Activated CD8-positive, alpha-beta memory T cell treated with anti-CD3 and anti-CD28 coated beads, Interleukin-2, amount 50 U/mL, for 24 hours (primary cell): ENCODE data around the gene PLPP1.

Experiments
- DNase-seq: peaks from one replicate; pipeline ENCODE4 v3.0.0-alpha.2; 2020; ENCODE audit errors: extremely low read depth

The PLPP1 gene

DNA sequence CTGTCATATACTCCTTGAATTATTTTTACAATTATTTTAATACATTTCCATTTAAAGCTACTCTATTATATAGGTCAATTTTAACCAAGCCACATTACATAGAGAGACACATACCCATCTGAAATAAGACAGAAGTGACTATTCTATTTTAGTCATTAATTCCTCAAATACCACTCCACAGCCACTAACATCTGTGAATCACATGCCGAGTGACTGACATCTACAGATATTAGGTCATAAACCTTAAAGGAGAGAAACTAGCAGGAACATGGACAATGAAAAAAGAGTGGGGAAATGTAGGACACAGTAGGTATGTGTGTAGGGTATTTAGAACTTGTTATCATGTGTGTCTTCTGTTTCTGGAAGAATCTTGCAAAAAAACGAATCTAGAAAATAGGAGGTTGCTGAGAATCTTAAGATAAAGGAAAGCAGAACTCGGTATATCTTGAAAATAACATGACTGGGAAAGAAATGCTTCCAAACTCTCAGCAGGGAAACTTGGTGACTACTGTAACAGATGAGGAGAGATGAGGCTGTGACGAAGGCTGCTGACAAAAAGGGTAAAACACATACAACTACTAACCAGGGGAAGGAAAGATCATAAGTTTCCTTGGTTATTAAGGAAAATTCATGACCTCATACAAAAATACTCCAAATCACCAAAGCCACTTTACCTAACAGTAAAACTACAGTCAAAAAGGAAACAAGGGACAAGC, 84.6 kb downstream of the PLPP1 start:
- DNase-seq = no peak

DNA sequence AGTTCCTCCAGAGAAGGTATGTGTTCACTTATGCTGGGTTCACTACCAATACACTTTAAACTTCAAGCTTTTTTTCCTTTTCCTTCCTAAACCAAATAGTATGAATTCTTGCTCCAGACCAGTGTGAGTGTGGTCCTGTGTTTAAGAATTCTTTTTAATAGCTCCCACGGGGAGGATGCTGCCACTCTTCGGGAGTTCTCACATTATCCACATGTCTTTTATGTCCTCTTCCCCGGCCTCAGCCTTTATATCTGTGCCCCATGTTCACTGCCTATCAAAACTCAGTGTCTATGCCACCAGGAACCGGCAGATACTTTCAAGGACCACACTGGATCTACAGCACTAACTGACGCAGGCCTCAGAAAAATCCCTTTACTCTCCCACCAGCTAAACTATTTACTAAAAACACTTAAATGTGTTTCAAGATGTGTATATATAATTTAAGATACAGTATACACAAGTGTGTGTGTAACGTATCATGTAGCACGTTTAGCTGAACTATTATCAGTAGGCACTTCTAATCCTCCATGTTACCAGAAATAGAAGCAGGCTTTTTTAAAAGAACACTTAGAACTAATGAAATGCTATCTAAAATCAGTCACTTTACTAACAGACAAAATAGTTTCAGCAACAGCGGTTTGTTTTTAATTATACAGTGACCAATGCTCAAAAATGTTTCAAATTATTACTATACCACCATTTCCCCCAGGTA, 88.0 kb downstream of the PLPP1 start:
- no peak for DNase-seq

DNA sequence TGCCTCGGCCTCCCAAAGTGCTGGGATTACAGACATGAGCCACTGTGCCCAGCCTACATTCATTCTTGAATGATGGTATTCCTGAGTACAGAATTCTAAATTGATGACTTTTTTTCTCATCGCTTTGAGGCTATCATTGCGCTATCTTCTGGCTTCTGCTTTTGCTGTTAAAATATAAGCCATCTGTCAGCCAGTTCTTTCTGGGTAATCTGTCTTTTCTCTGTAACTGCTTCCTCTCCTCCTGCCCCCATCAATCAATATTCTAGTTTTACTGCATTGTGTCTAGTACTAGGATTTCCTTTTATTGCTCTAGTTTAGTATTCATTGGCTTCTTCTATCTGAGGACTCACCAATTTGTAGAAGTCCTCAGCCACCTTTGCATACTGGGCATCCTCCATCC, 89.0 kb downstream of the PLPP1 start:
- DNase-seq = no peak

DNA sequence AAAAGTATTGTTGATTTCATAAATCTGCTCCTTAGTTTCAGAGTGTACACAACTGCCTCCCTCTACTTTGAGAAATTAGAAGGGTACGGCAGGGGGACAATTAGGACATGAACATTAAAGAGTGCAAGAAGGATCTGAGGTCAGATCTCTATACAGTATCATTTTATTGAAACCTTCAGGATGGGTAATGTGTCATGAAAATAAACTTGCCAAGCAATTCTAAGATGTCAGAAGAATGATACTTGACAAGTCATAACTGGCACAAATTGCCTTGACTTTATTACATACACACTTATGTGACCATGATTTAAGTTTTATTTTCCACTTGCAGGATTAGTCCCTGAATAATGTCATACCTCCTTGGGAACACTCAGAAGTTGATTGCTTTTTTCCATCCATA, 92.8 kb downstream of the PLPP1 start:
- no peak for DNase-seq

DNA sequence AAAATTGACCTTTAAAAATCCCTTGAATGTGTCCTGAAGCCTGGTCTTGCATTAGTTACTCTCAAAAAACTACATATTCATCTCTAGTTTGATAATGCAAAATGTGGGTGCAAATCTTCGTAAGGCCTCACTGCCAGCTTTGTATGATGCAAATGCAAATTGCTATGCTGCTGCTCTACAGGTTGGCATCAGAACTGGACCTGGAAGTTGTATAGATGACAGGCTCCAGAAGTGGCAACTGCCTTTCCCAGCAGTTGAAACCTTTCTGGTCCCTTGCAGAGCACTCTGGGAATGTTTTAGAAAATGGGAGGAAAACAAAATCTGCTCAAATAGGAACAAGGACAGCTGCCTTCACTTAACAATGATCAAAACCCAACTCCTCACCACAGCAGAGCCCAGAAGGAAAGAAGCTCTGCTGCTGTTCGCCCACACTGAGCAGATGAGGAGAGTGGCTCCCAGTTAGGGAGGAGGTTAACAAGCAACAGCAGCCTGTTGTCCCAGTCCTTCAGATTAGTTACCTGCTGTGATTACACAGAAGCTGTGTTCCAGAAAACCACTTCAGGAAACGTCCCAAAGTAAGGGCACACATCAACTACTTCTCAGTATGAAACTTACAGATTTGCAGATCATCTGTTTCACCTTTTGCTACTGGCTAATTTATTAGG, 93.5 kb downstream of the PLPP1 start:
- DNase-seq = no peak

DNA sequence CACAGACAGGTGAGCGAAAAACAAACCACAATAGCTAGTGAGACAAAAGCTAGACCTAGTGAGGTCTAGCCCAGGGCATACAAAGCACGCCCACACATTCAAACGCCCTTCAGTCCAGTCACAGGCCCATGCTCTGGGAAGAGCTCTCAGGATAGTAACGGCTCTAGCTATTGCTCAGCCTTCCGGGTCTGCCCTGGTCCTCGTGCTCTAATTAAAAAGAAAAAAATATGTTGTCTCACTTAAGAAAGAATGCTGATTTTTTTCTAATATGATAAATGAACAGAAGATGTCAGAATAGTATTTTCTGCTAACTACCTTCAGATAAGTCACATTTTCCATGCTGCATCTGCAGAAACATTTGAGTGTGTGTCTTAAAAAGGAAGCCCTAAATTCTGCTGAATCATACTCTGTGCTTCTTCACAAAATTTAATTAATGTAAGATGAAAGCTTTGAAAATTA, 94.5 kb downstream of the PLPP1 start:
- no peak for DNase-seq

DNA sequence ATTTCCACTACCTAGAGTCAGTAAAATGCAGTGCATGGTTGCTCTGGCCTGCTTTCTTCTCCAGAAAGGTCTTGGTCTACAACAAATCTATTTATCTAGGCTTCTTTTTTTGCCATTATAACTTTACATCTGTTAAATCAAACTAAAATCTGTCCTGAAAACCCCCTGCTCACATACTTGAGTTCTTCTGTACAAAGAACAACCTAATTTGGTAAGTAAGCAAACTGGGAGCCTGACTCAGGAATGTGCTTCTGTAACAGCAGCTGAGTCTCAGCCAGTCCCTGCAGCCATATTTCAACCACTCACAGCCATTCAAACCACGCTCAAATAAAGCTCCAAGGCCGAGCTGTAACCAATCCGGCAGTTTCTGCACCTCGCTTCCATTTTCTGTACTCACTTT, 95.8 kb downstream of the PLPP1 start:
- no peak for DNase-seq

DNA sequence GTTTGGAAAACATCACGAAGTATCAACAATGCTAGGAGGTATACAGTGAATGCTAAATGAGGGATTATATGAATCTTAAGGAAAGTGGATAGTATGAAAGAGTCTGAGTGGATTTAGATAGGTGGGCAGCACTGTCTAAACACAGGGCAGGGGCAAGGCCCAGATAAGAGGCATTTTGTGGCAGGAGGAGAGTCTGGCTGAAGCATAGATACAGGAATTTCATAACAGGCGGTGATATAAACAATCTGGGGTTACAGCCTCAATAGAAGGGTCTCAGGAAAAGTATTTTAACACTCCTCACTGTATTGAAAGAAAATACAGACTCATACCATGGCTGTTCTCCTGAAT, 96.9 kb downstream of the PLPP1 start:
- no peak for DNase-seq

DNA sequence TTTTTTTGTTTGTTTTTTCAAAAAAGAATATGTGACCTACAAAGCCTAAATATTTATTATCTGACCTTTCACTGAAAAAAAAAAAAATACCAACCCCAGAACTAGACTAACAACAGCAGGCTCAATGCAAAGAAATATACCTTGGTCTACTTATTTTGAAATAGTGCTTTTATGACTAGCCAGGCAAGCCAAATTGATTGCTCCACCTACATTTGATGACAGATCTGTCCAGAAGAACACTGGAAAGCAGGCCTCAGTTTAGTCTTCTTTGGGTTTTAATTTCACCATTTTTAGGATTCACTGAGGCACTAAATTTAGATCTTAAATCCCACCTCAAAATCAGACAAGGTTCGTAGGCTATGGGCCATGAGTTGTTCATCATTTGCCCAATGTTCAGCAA, 97.3 kb downstream of the PLPP1 start:
- no peak for DNase-seq

DNA sequence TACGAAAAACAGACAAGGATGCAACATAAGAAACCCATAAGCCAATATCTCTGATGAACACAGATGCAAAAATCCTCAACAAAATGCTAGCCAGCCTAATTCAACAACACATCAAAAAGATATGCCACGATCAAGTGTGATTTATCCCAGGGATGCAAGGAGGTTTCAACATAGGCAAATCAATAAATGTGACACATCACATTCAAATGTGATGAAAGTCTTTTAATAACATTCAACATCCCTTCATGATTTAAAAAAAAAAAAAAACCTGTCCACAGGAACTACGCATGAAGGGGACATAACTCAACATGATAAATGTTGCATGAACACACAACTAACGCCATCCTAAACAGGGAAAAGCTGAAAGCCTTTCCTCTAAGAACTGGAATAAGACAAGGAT, 102.2 kb downstream of the PLPP1 start:
- DNase-seq = no peak

DNA sequence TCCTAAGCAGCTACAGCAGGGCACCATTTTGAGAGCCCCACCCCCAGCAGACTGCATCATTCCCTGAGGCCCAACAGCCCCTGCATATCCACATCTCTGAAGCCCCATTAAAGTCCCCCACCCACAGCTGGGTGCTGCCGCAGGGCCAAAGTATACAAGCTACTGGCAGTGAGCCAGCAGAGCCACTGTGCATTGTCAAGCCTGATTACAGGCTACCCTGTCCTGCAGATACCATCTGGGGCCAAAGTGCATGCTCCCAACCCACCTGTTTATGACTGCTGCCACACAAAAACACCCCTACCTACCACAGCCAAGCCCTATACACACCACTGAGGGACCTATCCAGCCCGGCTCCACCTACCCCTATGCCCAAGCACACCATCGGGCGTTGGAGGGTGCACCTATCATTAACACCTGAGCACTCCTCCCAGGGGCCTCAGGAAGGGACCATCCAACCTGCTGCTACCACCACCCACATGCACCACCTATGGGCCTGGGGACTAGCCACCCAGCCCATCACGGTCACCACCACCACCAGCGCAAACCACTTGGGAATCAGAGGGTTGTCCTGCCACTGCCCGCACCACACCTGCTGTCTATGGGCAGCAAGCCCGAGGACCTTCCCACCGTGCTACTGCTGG, 105.0 kb downstream of the PLPP1 start:
- no peak for DNase-seq

DNA sequence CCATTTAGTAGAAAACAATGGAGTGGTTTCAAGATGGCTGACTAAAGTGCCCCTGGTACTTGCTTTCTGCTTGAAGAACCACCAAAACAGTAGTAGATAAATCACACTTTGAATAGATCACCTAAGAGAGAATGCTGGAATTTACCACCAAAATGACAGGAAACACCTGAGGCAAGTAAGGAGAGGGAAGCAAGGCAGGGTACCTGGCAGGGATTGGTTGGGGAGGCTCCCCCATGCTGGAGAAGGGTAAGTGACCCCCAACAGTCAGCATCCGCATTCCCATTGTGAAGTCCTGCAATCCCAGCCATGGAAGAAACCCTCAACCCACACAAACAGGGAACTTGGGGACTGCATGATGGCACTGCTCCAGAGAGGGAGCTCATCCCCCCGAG, 105.5 kb downstream of the PLPP1 start:
- no peak for DNase-seq

DNA sequence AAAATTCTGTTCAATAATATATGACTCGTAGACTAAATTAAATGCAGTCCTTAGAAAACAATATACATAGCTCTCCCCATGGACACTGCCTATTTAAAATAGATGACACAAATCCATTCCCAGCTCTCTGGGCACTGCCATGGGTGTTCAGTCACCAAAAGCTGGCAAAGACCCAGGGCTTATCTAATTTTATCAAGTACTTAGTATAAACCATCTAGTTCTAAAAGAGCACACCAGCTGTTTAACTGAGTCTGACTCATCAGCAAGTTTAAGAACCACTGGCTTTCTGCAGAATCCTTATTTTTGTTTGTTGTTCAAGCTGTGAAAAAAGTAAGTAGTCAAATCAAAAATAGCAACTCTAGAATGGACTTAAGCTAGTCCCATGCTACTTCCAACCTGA, 107.6 kb downstream of the PLPP1 start:
- no peak for DNase-seq

DNA sequence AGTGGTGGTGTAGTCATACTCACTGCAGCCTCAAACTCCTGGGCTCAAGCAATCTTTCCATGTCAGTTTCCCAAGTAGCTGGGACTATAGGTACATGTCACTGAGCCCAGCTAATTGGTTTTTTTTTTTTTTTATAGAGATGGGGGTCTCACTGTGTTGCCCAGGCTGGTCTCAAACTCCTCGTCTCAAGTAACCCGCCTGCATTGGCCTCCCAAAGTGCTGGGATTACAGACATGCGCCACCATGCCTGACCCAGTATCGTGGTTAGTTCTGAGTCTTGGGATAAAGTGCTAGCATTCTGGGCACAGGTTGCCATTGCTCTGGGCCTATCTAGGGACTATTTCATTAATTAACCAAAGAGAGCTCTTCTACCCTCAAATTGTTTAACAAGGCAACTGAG, 108.3 kb downstream of the PLPP1 start:
- no peak for DNase-seq

DNA sequence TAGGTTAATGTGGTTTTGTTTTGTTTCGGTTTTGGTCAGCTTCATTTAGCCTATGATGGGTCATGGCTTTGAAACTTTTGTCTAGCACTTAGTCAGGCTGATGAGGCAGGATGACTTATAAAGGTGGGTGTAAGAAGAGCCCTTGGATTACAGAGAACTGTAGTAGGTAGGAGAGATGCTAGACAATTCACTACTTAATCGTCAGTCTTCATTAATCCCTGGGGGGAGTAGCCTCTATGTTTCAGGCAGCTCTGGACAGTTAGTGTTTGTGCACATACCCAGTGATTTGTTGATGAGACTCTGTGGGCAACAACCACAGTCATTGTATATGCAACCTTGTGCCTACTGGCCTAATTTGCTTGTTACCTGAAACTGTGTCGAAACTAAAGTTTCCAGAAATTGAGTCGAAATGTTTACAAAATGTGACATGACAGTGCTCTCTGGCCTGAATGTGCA, 113.7 kb downstream of the PLPP1 start:
- DNase-seq = no peak

DNA sequence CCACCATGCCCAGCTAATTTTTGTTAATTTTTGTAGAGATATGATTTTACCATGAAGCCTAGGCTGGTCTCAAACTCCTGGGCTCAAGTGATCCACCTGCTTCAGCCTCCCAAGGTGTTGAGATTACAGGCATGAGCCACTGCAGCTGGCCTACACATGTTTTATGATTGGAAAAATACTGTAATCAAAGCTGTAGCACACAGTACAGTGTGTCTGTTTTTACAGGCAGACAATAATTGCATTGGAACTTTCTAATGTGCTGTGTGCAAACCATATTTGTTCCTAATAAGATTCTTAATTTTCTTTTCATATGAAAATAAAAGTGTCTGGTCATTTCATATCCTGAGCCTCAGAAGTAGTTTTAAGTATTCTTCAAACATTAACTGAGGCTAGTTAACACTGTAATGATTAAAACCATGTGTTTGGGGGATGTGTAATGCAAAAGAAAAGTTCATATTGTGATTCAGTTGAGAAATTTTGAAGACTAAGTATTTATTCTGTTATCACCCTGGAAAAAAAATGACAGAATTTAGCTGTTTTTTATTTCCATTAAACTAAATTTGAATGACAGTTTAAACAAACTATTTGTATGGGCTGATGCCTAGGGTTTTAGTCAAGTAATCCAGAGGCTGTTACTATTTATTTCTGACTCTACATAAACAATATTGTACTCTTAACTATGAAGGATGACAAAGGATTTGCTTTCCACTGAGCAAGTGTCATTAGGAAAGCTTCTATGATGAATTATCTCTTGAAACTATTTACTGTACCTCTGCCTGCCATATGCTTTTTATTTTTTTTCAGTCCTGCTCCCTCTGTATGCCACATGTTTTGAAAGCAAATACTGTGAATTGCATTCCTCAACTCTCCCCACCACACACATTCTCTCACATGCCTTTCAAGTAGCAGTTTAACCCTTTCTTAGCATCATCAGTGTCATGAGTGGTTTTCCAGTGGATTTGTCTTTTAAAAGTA, 115.5 kb downstream of the PLPP1 start:
- no peak for DNase-seq

DNA sequence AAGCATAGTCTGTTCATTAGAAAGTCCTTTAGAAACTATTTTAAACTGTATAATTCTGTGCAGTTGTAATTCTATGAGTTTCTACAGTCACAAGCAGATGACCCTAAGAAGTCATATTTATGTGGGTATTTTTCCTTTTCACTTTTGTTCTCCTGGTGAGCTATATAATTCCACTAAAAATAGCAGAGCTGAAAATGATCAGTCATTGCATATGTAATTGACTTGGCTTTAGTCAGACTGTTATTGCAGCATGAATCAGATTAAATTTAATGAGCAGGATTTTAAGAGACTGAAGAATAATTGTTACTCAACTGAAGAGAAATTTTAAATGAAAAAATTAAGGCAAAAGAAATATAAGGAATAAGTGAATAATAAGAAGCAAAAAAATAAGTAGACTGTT, 118.5 kb downstream of the PLPP1 start:
- DNase-seq = no peak

DNA sequence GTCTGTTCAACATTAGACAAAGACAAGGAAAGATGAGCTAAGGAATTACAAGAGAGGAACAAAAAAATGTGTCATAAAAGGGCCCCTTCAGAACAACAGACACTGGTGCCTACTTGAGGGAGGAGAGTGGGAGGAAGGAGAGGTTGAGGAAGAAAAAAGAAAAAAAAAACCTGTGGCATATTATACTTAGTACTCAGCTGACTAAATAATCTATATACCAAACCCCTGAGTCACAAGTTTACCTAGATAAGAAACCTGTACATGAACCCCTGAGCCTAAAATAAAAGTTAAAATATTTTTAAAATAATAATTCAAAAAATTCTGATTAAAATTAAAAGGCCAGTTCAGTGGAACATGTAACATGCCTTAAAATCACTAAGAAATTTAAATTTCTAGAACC, 119.7 kb downstream of the PLPP1 start:
- DNase-seq = no peak

DNA sequence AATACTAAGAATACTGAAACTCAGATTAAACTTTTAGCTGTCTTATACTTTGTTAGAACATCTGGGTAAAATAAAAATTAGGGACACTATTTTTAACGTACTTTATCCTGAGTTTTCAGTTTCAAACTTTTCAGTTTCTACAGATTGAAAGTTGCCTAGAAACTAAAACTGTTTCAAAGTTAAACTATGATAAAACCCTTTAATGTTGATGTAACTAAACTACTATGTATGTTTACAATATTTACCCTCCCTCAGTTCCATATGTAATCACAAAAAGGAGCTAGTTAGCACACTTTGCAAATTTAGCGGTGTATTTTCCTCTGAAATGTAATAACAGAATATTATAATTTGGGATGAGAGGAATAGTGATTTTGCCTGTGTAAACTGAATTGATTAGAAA, 121.1 kb downstream of the PLPP1 start:
- DNase-seq = no peak

DNA sequence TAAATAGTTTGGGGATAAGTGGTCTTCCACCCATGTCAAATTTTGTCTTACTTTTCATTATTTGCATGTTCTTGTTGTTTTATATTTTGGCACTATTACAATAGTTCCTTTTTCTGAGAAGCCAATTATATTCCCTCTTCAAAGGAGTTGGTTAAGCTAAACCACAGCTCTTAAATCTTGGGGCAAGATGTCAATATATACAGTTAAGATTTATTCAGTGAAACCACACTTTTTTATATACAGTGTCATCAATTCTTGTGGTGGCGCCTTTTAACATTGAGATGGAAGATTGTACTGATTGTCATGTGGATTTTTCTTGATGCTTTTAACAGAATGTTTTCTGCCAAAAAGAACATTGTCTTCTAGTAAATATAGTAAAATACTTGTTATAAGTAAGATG, 122.9 kb downstream of the PLPP1 start:
- no peak for DNase-seq

DNA sequence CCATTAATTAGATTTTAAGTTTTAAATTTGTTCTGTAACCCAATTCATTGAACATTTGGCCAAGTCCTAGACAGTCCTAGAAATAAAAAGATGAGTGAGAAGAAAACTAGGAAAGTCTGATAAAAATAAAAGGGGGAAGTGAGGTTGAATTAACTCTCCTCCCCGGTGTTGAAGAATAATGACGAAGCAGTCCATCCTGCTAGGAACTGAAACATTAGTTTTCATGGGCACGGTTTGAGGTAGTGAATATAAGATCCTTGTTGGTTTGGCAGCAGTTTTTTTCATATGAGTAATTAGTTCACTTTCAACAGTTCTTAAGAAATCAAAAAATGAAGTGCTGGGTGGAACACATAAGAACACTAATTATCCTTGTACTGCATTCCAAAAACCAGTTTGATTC, 123.9 kb downstream of the PLPP1 start:
- no peak for DNase-seq
